Esophagus squamous epithelium (tissue), 5 donors: ENCODE measurements around the gene SDHAF3. TPM values are rescaled to one million over a fixed set of nuclear protein-coding genes. Genes with fewer than 3 reads are reported as not detected.
"Not testable (repeated sequence)": the region's sequence is repeated elsewhere in the genome, so short reads cannot be mapped to it uniquely, and the experiment has no call there.

ENCODE experiments used
- DNase-seq: peaks from one replicate; lab custom pipeline; 2025; lab: John Stamatoyannopoulos, UW
- H3K27ac ChIP-seq, 4 donors: fragments of 200-600 bp; sonication (generic); one replicate each; pipeline ENCODE4 v1.5.1; 2016 to 2019; ENCODE audit warnings: mild to moderate bottlenecking in 1 of 4
- H3K27me3 ChIP-seq, 4 donors: fragments of 200-600 bp; sonication (generic); 1 replicate in 3 of 4; 2 replicates in 1 of 4; pipeline versions ENCODE4 v1.5.1 to v1.6.0; 2017 to 2021; ENCODE audit warnings: antibody characterized with exemption in 1 of 4
- H3K36me3 ChIP-seq, 3 donors: fragments of 200-600 bp; sonication (generic); one replicate each; pipeline ENCODE4 v1.5.1; 2016 to 2019
- H3K4me1 ChIP-seq, 3 donors: fragments of 200-600 bp; sonication (generic); one replicate each; pipeline ENCODE4 v1.5.1; 2017 to 2019
- H3K4me3 ChIP-seq, 4 donors: fragments of 200-600 bp; sonication (generic); 1 replicate in 3 of 4; 2 replicates in 1 of 4; pipeline ENCODE4 v1.5.1; 2016 to 2019; ENCODE audit warnings: mild to moderate bottlenecking in 2 of 4, moderate library complexity in 1 of 4
- H3K9me3 ChIP-seq, 3 donors: fragments of 200-600 bp; sonication (generic); one replicate each; pipeline ENCODE4 v1.5.1; 2016 to 2019
- POLR2A ChIP-seq, 4 donors: fragments of 450-650 bp; IDR thresholded peaks; one replicate each; pipeline ENCODE4 v1.6.1; 2017; ENCODE audit warnings: antibody characterized with exemption in 4 of 4, mild to moderate bottlenecking in 4 of 4, moderate library complexity in 3 of 4
- WGBS, 2 donors: methylation state at CpG; one replicate each; pipeline ENCODE4 v1.1.5; 2018; 5-methylcytosine and 5-hydroxymethylcytosine counted together
- intact Hi-C: fragments of 100-400 bp; cut with DNase I; formaldehyde crosslinking; loops from one replicate; pipeline ENCODE4 v1.15.0; 2022
- total RNA-seq, 4 donors: library from RNA; depleted of rRNA; stranded (reverse); fragments of >200 nt; gene quantifications; one replicate each; pipeline ENCODE4 v1.1.0, GENCODE V29; 2016
- TF ChIP-seq, protein P1 (sequence below), 6 experiments: fragments of 450-650 bp in 4 of 6; fragments of 200-600 bp in 2 of 6; sonication (generic) in 2 of 6; IDR thresholded peaks; one replicate each; pipeline ENCODE4 v1.5.1; 2016 to 2019; ENCODE audit warnings: antibody characterized with exemption in 6 of 6, mild to moderate bottlenecking in 4 of 6, moderate library complexity in 4 of 6
- donor health status: DM: yes; HTN: yes; CAD: no.

SDHAF3 gene
- total RNA-seq, 4 donors from 2014 or later: 6.4 to 13.6 (median 10.9) TPM

DNA sequence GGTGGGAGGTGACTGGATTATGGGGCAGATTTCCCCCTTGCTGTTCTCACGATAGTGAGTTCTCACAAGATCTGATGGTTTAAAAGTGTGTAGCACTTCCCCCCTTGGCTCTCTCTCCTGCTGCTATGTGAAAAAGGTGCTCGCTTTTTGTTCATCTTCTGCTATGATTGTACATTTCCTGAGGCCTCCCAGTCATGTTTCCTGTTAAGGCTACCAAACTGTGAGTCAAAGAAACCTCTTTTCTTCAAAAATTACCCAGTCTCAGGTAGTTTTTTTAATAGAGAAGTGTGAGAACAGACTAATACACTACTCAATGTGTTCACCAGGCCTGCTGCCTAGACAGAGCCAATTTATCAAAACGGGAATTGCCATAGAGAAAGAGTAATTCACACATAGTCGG, 49.7 kb downstream of the SDHAF3 start:
- intact Hi-C loops: no loop called here
- Histone ChIP-seq H3K4me3 (no peak overlapping the region), H3K27ac (no peak overlapping the region), H3K27me3 (no peaks in the 10 kb centered on the region), H3K9me3 (no peaks in the 10 kb centered on the region), H3K4me1 (no peaks in the 10 kb centered on the region), H3K36me3 (peaks cover 0 to 10% (median 0%) of the 10 kb centered on the region in 3 donors)
- WGBS, 2 donors: 67 to 79% methylated on average over 4 of the region's 4 CpGs
- TF ChIP-seq, protein P1, sequence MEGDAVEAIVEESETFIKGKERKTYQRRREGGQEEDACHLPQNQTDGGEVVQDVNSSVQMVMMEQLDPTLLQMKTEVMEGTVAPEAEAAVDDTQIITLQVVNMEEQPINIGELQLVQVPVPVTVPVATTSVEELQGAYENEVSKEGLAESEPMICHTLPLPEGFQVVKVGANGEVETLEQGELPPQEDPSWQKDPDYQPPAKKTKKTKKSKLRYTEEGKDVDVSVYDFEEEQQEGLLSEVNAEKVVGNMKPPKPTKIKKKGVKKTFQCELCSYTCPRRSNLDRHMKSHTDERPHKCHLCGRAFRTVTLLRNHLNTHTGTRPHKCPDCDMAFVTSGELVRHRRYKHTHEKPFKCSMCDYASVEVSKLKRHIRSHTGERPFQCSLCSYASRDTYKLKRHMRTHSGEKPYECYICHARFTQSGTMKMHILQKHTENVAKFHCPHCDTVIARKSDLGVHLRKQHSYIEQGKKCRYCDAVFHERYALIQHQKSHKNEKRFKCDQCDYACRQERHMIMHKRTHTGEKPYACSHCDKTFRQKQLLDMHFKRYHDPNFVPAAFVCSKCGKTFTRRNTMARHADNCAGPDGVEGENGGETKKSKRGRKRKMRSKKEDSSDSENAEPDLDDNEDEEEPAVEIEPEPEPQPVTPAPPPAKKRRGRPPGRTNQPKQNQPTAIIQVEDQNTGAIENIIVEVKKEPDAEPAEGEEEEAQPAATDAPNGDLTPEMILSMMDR (IDR thresholded peaks at IDR 0.05): no peak
- no peak for TF ChIP-seq POLR2A (IDR thresholded peaks at IDR 0.05)
- no peak for DNase-seq

GRCh38 chr7:97167749-97168148, 50.3 kb downstream of the SDHAF3 start:
- no peaks in the 10 kb centered on the region for H3K27me3 ChIP-seq
- intact Hi-C loops: no loop called here
- TF ChIP-seq POLR2A (IDR thresholded peaks at IDR 0.05): no peak
- TF ChIP-seq, protein P1 (IDR thresholded peaks at IDR 0.05): no peak
- WGBS, 2 donors: 63 to 67% methylated on average over 3 of the region's 3 CpGs
- DNase-seq: no peak
- no peak overlapping the region for H3K4me3 ChIP-seq
- no peaks in the 10 kb centered on the region for H3K4me1 ChIP-seq
- H3K9me3 ChIP-seq: no peaks in the 10 kb centered on the region
- H3K36me3 ChIP-seq: peaks cover 0 to 10% (median 0%) of the 10 kb centered on the region in 3 donors
- H3K27ac ChIP-seq: no peak overlapping the region

DNA sequence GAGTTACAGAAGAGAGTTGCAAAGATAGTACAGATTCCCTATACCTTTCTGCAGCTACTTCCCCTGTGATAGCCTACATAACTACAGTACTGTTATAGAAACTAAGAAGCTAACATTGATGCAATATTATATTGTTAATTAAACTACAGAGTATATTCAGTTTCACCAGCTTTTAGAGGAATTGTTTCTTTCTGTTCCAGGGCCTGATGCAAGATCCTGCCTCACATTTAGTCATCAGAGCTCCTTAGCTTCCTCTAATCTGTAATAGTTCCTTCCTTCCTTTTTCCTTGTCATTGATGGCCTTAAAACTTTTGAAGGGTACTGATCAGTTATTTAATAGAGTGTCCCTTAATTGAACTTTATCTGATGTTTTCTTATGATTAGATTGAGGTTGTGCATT, 56.8 kb downstream of the SDHAF3 start:
- Histone ChIP-seq H3K4me1 (no peaks in the 10 kb centered on the region), H3K27ac (no peak overlapping the region), H3K27me3 (no peaks in the 10 kb centered on the region), H3K9me3 (no peaks in the 10 kb centered on the region), H3K4me3 (no peak overlapping the region), H3K36me3 (no peaks in the 10 kb centered on the region)
- no peak for TF ChIP-seq POLR2A (IDR thresholded peaks at IDR 0.05)
- intact Hi-C loops: no loop called here
- no peak for DNase-seq

DNA sequence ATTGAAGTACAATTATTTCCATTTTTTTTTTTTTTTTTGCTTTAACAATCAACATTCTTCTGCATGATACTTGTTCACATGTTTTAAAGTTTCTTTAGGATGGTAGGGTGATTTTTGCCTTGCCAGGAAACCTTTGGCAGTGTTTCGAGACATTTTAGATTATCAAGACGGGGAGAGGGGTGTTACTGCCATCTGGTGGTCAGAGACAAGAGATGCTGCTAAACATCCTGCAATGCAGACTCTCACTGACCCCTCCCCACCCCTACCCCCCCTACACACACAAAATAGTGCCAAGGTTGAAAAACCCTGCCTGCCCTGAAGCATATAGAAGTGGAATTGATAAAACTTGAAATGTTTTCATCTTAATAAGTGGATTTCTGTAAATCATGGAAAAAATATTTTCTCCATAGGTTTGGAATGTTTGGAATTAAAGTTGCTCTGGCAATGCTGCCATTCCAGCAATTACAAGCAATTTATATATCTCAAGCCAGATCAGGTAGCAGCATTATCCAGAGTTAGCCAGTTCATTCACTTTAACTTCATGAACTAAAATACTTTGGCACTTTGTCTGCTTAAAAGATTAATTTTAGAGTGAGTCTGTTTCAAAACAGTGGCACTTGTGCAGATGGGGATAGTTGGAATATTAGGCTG, 62.1 kb downstream of the SDHAF3 start:
- Histone ChIP-seq H3K36me3 (peaks cover 0 to 5% (median 0%) of the 10 kb centered on the region in 3 donors), H3K9me3 (no peaks in the 10 kb centered on the region), H3K27me3 (no peaks in the 10 kb centered on the region), H3K27ac (no peak overlapping the region), H3K4me1 (no peaks in the 10 kb centered on the region), H3K4me3 (no peak overlapping the region)
- TF ChIP-seq POLR2A (IDR thresholded peaks at IDR 0.05): no peak
- TF ChIP-seq, protein P1 (IDR thresholded peaks at IDR 0.05): peak; percentile 42 to 71 (median 48)
- DNase-seq: no peak
- intact Hi-C loops: no loop called here
- 0% methylated on average over 2 of the region's 2 CpGs for WGBS, 2 donors

DNA sequence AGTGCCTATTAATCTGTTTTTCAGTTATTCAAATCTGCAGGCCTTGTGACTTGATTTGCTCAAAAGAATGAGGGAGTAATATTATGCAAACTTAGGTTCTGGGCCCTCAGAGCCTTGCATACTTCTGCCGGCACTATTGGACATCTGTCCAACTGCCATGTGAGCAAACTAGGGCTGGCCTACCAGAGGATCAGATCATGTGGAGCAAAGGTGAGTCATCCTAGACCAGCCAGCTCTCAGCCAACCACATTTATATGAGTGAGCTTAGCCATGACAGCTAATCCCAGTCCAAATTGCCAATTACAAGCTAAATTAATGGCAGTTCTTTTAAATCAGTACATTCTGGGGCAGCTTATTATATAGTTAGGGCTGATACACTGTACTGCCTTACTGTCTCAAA, 69.6 kb downstream of the SDHAF3 start:
- 83% methylated on average over 1 of the region's 1 CpG; no CpG with 5 or more reads in 1 of the 2 donors for WGBS, 2 donors
- peaks cover 0 to 1% (median 0%) of the 10 kb centered on the region in 3 donors for H3K36me3 ChIP-seq
- no peak overlapping the region for H3K4me3 ChIP-seq
- no peak overlapping the region for H3K27ac ChIP-seq
- DNase-seq: no peak
- H3K27me3 ChIP-seq: peaks cover 0 to 6% (median 0%) of the 10 kb centered on the region in 4 donors
- intact Hi-C loops: no loop called here
- TF ChIP-seq, protein P1 (IDR thresholded peaks at IDR 0.05): no peak
- TF ChIP-seq POLR2A (IDR thresholded peaks at IDR 0.05): no peak
- H3K9me3 ChIP-seq: no peaks in the 10 kb centered on the region
- H3K4me1 ChIP-seq: no peaks in the 10 kb centered on the region

- intact Hi-C loops, H3K9me3 ChIP-seq, H3K27me3 ChIP-seq, H3K4me1 ChIP-seq, H3K36me3 ChIP-seq, H3K4me3 ChIP-seq, H3K27ac ChIP-seq, DNase-seq: not testable (repeated sequence)
- WGBS, 2 donors: 36 to 42% methylated on average over 2 of the region's 2 CpGs
These were observed 78.7 kb downstream of the SDHAF3 start for GRCh38 chr7:97196174-97196573.
